Activated CD4-positive, alpha-beta memory T cell treated with anti-CD3 and anti-CD28 coated beads, Interleukin-2, amount 10 ng/mL, durations not matched to agents 7 days and 5 days (primary cell): ENCODE results near the gene E2F2. TPM values are rescaled to one million over a fixed set of nuclear protein-coding genes. Genes with fewer than 3 reads are reported as not detected.

ENCODE experiments used
- CTCF ChIA-PET: fragments of 350-600 bp; sonication (Branson Sonifier 250); formaldehyde crosslinking; loops from one replicate; lab custom pipeline; 2021; ENCODE audit warnings: antibody characterized with exemption, inconsistent platforms; lab: Charles Lee
- POLR2A ChIA-PET: fragments of 350-600 bp; sonication (Branson Sonifier 250); formaldehyde crosslinking; loops from one replicate; lab custom pipeline; 2021; ENCODE audit warnings: antibody characterized with exemption; lab: Charles Lee
- DNase-seq: peaks from one replicate; pipeline ENCODE4 v3.0.0-alpha.2; 2020
- H3K27ac Mint-ChIP-seq: one replicate; pipeline ENCODE4 v1.8.0; 2021; ENCODE audit warnings: mild to moderate bottlenecking, mixed read lengths
- H3K27me3 Mint-ChIP-seq: one replicate; pipeline ENCODE4 v1.8.0; 2021; ENCODE audit warnings: mixed read lengths
- H3K36me3 Mint-ChIP-seq: one replicate; pipeline ENCODE4 v1.8.0; 2021; ENCODE audit warnings: low read depth, mixed read lengths
- H3K4me1 Mint-ChIP-seq: one replicate; pipeline ENCODE4 v1.8.0; 2021; ENCODE audit warnings: mixed read lengths
- H3K4me3 Mint-ChIP-seq: one replicate; pipeline ENCODE4 v1.8.0; 2021; ENCODE audit warnings: mild to moderate bottlenecking, mixed read lengths
- H3K9me3 Mint-ChIP-seq: one replicate; pipeline ENCODE4 v1.8.0; 2021; ENCODE audit warnings: mixed read lengths
- total RNA-seq, 2 experiments: library from RNA; stranded (reverse); gene quantifications; one replicate each; pipeline ENCODE4 v1.2.3, GENCODE V29; 2021

The E2F2 gene
- total RNA-seq, 2 experiments from 2014 or later = 93.4 to 98.9 TPM

- Mint-ChIP-seq H3K27ac (peak overlapping the region; percentile 97), H3K9me3 (no peaks in the 10 kb centered on the region), H3K27me3 (no peaks in the 10 kb centered on the region), H3K4me1 (peaks cover 74% of the 10 kb centered on the region), H3K4me3 (peak overlapping the region; percentile 99), H3K36me3 (peaks cover 77% of the 10 kb centered on the region)
- ChIA-PET CTCF (interaction anchor here (1.3 to 12.4 kb wide), 5 partner anchors 10 to 111 kb away, joined by 3 to 192 read pairs (median 14); no protein-coding TSS in a partner anchor), POLR2A (interaction anchor here (2.5 to 15.2 kb wide), 8 partner anchors 9 to 184 kb away, joined by 13 to 122 read pairs (median 38); partner anchors contain the start of gene RPL11)
- no peak for DNase-seq
These were observed 4.5 kb downstream of the E2F2 start for GRCh38 chr1:23526329-23527041.

DNA sequence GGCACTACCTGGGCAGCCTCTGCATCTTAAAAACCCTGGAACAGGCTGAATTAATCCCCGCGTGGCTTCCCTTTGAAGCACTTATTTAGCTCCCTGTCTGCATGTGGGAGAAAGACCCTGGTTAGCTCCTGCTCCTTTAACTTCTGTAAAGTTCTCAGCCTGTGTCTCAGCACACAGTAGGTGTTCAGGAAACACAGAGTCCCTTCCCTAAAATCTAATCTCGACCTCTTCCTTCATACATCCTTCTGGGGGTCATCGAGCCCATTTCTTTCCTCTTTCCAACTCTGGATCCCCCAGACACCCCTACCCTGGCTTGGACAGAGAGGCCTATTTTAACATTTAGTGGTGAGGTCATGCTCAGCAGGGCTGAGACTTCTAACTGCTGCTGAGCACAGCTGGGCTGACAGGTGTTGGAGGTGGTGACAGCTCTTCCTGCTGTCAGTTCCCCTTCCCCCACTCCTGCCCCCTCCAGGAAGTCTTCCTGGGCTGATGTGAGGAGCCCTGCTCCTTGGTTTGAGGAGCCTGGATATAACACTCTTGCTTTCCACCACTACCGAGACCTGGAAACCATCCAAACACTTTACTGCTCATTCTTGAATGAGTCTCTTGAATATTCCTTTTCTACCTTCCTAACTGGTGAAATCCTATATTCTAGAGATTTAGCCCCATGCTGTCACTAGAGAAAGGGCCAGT lies 5.3 kb downstream of the E2F2 start:
- H3K4me1 Mint-ChIP-seq = peaks cover 72% of the 10 kb centered on the region
- ChIA-PET CTCF (interaction anchor here (0.8 to 12.4 kb wide), 8 partner anchors 9 to 111 kb away, joined by 3 to 192 read pairs (median 4); no protein-coding TSS in a partner anchor), POLR2A (interaction anchor here (0.8 to 15.2 kb wide), 9 partner anchors 9 to 181 kb away, joined by 3 to 122 read pairs (median 18); partner anchors contain the start of genes HNRNPR, ID3 and RPL11)
- H3K27me3 Mint-ChIP-seq = no peaks in the 10 kb centered on the region
- H3K9me3 Mint-ChIP-seq = no peaks in the 10 kb centered on the region
- H3K36me3 Mint-ChIP-seq = peaks cover 80% of the 10 kb centered on the region
- peak overlapping the region; percentile 97 for H3K27ac Mint-ChIP-seq
- H3K4me3 Mint-ChIP-seq = peak overlapping the region; percentile 99
- peak; percentile 54 for DNase-seq

GRCh38 chr1:23524716-23525401 lies 6.2 kb downstream of the E2F2 start:
- peak overlapping the region; percentile 99 for H3K4me3 Mint-ChIP-seq
- CTCF ChIA-PET = interaction anchor here (0.8 to 12.4 kb wide), 7 partner anchors 10 to 112 kb away, joined by 3 to 192 read pairs (median 5); no protein-coding TSS in a partner anchor
- DNase-seq = peak; percentile 70

DNA sequence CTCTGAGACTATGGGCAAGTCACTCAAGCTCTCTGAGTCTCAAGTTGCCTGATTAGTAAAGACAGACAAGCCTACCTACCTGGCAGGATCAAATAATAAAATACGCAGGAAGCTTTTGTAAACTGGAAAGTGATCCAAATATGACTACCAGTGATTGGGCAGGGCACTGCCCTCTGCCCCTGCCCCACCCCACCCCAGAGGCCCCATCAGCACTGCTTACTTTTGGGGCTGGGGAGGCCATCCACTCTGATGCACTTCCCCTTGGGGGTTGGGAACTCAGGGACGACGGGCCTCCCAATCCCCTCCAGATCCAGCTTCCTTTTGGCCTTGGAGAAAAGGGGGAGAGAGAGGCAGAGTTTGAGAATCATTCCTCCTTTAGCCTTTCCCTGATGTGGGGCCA lies 6.9 kb downstream of the E2F2 start:
- Mint-ChIP-seq H3K36me3 (peaks cover 79% of the 10 kb centered on the region), H3K27ac (peak overlapping the region; percentile 97), H3K9me3 (no peaks in the 10 kb centered on the region), H3K27me3 (no peaks in the 10 kb centered on the region), H3K4me1 (peaks cover 68% of the 10 kb centered on the region), H3K4me3 (peak overlapping the region; percentile 99)
- POLR2A ChIA-PET = interaction anchor here (0.6 to 15.2 kb wide), 13 partner anchors 8 to 254 kb away, joined by 3 to 122 read pairs (median 10); partner anchors contain the start of genes HNRNPR, ID3, PITHD1 and RPL11
- DNase-seq = no peak
- CTCF ChIA-PET = interaction anchor here (1.9 to 12.4 kb wide), 3 partner anchors 16 to 113 kb away, joined by 14 to 192 read pairs (median 131); no protein-coding TSS in a partner anchor

More at GRCh38 chr1:23524716-23525401, 6.2 kb downstream of the E2F2 start:
- Mint-ChIP-seq H3K36me3 (peaks cover 80% of the 10 kb centered on the region), H3K9me3 (no peaks in the 10 kb centered on the region), H3K27ac (peak overlapping the region; percentile 97), H3K4me1 (peaks cover 72% of the 10 kb centered on the region), H3K27me3 (no peaks in the 10 kb centered on the region)
- POLR2A ChIA-PET = interaction anchor here (0.7 to 15.2 kb wide), 13 partner anchors 8 to 253 kb away, joined by 3 to 122 read pairs (median 10); partner anchors contain the start of genes HNRNPR, ID3, PITHD1 and RPL11

- Mint-ChIP-seq H3K36me3 (peaks cover 78% of the 10 kb centered on the region), H3K4me3 (no peak overlapping the region), H3K9me3 (no peaks in the 10 kb centered on the region), H3K4me1 (peaks cover 59% of the 10 kb centered on the region), H3K27me3 (no peaks in the 10 kb centered on the region), H3K27ac (peak overlapping the region; percentile 36)
- CTCF ChIA-PET = interaction anchor here (8.9 to 12.4 kb wide), 2 partner anchors 18 to 24 kb away, joined by 131 to 192 read pairs; no protein-coding TSS in a partner anchor
- DNase-seq = no peak
- POLR2A ChIA-PET = interaction anchor here (1.3 to 15.2 kb wide), 4 partner anchors 7 to 15 kb away, joined by 4 to 121 read pairs (median 6); partner anchors contain the start of gene E2F2
These were observed 8.6 kb downstream of the E2F2 start for GRCh38 chr1:23522244-23522982.

GRCh38 chr1:23521588-23521987 lies 9.4 kb downstream of the E2F2 start:
- Mint-ChIP-seq H3K4me3 (no peak overlapping the region), H3K27ac (peak overlapping the region; percentile 19), H3K36me3 (peaks cover 77% of the 10 kb centered on the region), H3K9me3 (no peaks in the 10 kb centered on the region), H3K4me1 (peaks cover 50% of the 10 kb centered on the region), H3K27me3 (no peaks in the 10 kb centered on the region)
- ChIA-PET POLR2A (interaction anchor here (1.0 to 15.2 kb wide), 5 partner anchors 8 to 215 kb away, joined by 4 to 121 read pairs (median 4); partner anchors contain the start of gene E2F2), CTCF (interaction anchor here (12.4 kb wide), 1 partner anchor 23 kb away, joined by 192 read pairs; no protein-coding TSS in a partner anchor)
- no peak for DNase-seq

DNA sequence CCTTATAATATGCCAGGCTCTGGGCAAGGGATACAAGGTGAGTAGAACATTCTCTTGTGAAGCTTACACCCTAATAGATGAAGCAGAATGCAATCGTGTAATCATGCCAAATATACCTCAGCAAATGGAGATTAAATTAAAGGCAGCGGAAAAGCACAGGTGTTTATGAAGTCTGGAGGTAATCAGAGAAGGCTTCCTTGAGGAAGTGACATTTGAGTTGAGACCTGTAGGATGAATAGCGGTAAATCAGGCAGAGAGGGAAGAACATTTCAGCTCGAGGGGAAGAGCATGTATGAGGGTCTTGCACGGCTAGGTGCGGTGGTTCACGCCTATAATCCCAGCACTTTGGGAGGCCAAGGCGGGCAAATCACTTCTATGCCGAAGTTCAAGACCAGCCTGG lies 13.5 kb downstream of the E2F2 start:
- Mint-ChIP-seq H3K9me3 (no peaks in the 10 kb centered on the region), H3K4me1 (peaks cover 13% of the 10 kb centered on the region), H3K27ac (no peak overlapping the region), H3K4me3 (no peak overlapping the region), H3K36me3 (peaks cover 86% of the 10 kb centered on the region), H3K27me3 (no peaks in the 10 kb centered on the region)
- no peak for DNase-seq
- ChIA-PET CTCF (interaction anchor here (3.3 to 3.9 kb wide), 3 partner anchors 11 to 23 kb away, joined by 11 to 23 read pairs (median 18); no protein-coding TSS in a partner anchor), POLR2A (interaction anchor here (3.2 to 3.3 kb wide), 2 partner anchors 11 kb away, joined by 13 to 22 read pairs; no protein-coding TSS in a partner anchor)

GRCh38 chr1:23515905-23516304 lies 15.1 kb downstream of the E2F2 start:
- CTCF ChIA-PET = interaction anchor here (0.6 to 3.8 kb wide), 6 partner anchors 13 to 146 kb away, joined by 3 to 26 read pairs (median 4); no protein-coding TSS in a partner anchor
- no peak overlapping the region for H3K27ac Mint-ChIP-seq
- no peak for DNase-seq
- peaks cover 2% of the 10 kb centered on the region for H3K4me1 Mint-ChIP-seq
- no peak overlapping the region for H3K4me3 Mint-ChIP-seq
- peaks cover 85% of the 10 kb centered on the region for H3K36me3 Mint-ChIP-seq
- POLR2A ChIA-PET = interaction anchor here (1.4 to 5.1 kb wide), 3 partner anchors 7 to 11 kb away, joined by 4 to 75 read pairs (median 13); no protein-coding TSS in a partner anchor
- H3K27me3 Mint-ChIP-seq = no peaks in the 10 kb centered on the region
- no peaks in the 10 kb centered on the region for H3K9me3 Mint-ChIP-seq

- Mint-ChIP-seq H3K36me3 (peaks cover 90% of the 10 kb centered on the region), H3K27ac (no peak overlapping the region), H3K27me3 (no peaks in the 10 kb centered on the region), H3K9me3 (no peaks in the 10 kb centered on the region), H3K4me3 (no peak overlapping the region), H3K4me1 (peaks cover 4% of the 10 kb centered on the region)
- POLR2A ChIA-PET = interaction anchor here (0.9 to 5.1 kb wide), 3 partner anchors 10 to 19 kb away, joined by 4 to 75 read pairs (median 4); no protein-coding TSS in a partner anchor
- CTCF ChIA-PET = interaction anchor here (0.7 to 3.8 kb wide), 4 partner anchors 14 to 26 kb away, joined by 4 to 26 read pairs (median 9); no protein-coding TSS in a partner anchor
- DNase-seq = no peak
These were observed 16.8 kb downstream of the E2F2 start for GRCh38 chr1:23514111-23514679.

GRCh38 chr1:23509896-23510295 lies 21.1 kb downstream of the E2F2 start:
- H3K36me3 Mint-ChIP-seq = peaks cover 85% of the 10 kb centered on the region
- ChIA-PET POLR2A (interaction anchor here (7.7 kb wide), 1 partner anchor 17 kb away, joined by 121 read pairs; the partner anchor contains the start of gene E2F2), CTCF (interaction anchor here (1.0 to 1.9 kb wide), 2 partner anchors 15 to 30 kb away, joined by 3 to 4 read pairs; no protein-coding TSS in a partner anchor)
- no peak overlapping the region for H3K4me3 Mint-ChIP-seq
- DNase-seq = no peak
- H3K27ac Mint-ChIP-seq = no peak overlapping the region
- no peaks in the 10 kb centered on the region for H3K9me3 Mint-ChIP-seq
- H3K4me1 Mint-ChIP-seq = peaks cover 6% of the 10 kb centered on the region
- no peaks in the 10 kb centered on the region for H3K27me3 Mint-ChIP-seq
